ENCODE results near the gene CA4.
"Not testable (repeated sequence)": the region's sequence is repeated elsewhere in the genome, so short reads cannot be mapped to it uniquely, and the experiment has no call there.

The CA4 gene

DNA sequence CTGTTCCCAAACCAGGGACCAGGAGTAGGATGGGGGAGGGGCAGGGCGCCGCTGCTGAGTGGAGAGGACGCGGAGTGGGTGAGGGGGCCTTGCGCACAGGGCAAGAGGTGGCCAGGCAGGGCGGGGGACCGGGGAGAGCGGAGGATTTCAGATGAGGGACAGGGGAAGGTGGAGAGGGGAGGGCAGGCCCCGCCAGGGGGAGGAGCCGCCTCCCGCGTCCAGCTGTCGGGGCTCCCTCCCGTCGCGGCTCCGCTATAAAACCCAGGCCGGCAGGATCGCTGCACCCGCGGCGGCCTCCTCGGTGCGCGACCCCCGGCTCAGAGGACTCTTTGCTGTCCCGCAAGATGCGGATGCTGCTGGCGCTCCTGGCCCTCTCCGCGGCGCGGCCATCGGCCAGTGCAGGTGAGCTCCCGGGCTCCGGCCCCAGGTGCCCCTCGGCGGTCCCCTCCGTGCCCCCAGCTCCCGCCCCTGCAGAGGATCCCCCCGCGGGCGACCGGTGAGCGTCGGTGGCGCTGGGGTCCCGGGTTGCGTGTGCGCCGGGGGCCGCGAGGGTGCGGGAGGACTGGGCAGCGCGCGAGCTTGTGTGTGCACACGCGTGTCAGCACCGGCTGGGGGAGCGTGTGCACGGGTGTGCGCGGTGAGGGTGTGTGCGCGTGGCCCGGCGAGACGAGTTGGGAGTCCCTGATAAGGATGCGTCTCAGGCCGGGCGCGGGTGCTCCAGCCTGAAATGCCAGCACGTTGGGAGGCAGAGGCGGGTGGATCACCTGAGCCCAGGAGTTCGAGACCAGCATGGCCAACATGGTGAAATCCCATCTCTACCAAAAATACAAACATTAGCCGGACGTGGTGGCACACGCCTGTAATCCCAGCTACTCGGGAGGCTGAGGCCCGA is at the start of gene CA4:
CA4 (plus strand) TSS at position 283 of the 892 bp plus-strand sequence; CDS start at position 345, 62 bp downstream.
- DNase-seq, result peak; percentile 29

DNA sequence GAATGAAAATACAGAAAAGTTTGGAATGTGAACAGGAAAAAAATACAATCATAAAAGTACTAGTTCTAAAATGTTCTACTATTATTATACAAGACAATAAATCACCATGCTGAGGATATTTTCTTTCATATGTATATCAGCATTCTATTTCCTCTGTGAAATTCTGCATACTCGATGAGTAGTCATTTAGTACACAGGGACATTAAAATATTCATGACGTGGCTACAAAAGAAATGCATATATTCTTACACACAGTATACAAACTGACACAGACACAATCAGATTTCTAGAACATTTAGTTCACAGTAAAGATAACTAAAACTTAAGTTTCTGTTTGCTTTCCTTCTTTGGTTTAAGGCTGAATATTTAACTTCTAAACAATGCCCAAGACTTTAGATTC is 49.2 kb upstream of the CA4 start:
- not testable (repeated sequence) for DNase-seq

DNA sequence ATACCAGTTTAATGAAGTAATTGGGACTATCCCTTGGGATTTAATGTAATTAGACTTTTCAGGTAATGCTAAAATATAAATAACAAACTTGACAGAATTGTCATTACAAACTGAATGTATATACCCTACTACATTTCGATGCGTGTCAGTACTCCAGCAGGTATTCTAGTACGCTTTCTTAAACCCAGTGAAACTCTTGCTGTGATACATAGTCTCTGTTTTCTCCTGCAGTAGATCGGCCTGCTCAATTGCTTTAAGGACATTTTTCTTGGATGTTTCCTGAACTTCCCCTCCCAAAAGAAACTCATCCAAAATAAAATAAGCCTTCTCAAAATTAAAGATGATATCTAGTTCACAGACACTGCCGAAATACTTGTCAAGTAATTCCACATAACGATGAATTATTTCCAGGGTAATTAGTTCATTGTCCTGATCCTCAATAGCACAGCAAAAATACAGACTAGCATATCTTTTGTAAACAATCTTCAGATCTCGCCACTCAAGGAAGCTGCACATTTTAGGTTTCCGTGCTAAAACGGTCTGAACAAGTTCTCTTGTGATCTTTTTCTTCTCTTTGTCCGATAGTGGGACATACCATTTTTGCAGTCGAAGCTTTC is 47.6 kb upstream of the CA4 start:
- not testable (repeated sequence) for DNase-seq

DNA sequence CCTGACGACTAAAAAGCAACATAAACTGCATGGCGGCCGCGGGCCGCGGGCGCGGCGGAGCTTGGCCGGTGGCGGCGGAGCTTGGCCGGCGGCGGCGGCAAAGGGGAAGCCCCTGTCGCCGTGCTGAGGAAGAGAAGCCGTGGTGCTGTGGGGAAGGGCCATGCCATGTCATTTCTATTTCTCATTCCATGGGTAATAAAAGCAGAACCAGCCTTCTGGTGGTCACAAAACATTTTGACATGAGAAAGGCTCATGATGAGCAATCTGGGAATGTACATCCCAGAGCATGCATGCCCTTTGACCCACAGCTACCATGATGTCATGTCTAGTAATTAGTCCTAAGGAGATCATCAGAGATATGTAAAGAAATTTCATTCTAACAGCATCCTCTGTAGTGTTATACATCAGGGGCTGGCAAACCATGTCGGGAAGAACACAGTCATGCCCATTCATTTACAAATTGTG is 47.1 kb upstream of the CA4 start:
- DNase-seq, result no peak

DNA sequence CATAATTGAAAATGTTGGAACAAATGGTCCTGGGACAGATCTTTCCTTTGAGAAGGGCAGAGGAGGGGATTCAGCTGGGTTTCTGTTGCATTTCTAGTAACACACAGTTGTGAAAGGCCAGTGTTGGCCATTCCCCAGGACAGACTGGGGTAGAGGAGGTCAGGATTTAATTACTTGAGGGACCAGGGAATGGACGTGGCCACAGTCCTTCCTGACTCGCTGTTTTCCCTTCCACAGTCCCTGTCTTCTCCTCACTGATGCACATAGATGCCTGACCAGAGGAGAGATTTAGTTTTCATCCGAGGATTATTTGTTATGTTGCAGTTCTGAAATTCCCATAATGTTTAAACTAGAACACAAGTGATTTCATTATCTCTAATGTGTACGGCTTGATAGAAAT is 45.8 kb upstream of the CA4 start:
- no peak for DNase-seq

DNA sequence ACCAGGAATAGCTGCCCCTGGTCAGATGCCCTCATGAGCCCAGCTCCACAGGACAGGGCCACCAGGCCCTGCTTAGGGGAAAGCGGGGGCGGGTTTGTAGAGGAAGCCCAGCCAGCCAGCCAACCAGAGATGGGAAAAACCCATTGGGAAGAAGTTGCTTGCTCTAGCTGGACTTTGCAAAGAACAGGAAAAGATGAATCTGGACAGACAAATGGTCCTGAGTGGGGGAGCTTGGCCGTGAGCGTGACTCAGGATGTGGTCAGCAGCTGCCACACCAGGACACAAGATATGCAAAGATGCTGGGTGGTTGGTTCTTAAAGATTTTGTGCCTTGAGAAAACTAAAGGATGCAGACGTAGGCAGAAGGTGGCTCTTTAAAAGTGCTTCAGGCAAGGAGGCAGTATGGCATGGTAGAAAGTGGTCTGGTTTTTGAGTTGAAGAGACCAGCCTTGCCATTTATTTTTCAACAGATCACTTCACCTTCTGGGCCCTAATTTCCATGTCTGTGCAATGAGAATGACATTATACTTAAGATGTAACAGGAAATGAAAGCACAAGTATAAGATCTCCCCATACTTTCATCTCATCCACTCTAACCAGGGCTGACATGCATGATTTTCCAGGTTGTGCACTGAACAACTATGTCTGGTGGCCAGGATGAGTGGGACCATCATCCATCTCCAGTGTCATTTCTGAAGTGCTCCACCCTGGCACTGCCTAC is 43.3 kb upstream of the CA4 start:
- no peak for DNase-seq

DNA sequence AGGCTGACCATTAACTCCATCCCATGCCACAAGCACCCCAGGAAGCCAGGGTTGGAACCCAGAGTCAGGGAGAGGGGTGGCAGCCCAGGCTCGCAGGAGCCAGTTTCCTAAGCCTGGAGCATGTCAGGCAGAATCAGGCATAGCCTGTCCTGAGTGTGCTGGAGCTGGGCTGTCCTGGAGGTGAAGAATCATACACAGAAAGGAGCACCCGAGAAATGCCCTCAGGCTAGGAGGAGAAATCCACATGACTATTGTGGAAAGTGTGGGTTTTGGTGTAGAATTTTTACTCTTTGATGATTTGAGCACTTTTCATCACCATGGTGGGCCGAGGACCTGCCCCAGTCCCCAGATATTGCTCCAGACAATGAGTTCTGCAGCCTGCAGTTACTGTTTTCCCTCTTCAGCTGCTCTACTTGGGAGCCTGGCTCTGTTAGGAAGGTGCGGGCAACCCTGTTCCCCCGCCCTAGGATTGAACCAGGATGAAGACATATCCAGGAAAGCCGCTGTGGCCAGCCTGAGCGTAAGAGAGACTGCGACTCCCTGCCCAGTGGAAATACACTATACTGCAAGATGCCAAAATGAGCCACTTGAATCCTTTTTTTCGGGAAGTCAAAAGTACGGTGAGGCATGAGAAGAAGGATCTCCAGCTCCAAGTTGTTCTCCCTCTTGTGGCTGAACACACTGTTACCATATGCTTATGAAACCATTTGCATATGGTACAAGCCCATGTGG is 42.1 kb upstream of the CA4 start:
- DNase-seq, result no peak

DNA sequence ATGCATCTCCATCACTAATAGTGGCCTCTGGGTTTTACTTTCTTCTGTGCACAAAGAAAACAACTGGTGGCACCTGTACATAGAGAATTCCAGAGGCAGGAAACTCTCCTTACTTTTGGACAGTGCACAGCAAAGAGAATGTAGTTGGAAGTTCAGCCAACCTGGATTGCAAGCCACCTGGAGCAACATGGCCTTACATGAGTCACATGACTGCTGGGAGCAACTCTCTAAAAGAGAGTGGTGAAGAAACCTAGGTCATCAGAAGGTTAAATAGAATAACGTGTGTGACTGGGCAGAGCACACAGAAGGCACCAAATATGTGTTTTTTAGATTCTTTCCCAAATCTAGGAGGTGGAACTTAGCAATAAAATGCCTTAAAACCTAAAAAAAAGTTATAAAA is 41.5 kb upstream of the CA4 start:
- not testable (repeated sequence) for DNase-seq

DNA sequence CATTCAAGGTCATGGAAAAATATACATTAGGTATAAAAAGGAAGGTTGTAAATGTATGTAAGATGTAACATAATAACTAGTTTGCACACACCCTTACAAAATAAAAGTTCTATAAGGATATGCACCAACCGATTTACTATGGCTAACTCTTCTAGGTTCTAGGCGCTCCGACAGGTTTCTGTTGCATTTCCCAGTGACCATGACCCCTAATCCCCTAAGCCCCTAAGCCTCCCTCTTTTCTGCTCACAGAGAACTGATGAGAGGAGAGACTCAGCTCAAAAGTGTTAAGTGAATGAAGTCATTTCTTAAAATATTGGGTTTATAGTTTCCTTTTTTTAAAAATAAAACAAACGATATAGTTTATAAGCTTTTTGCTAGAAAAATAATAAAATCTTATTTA is 41.1 kb upstream of the CA4 start:
- DNase-seq, result no peak

DNA sequence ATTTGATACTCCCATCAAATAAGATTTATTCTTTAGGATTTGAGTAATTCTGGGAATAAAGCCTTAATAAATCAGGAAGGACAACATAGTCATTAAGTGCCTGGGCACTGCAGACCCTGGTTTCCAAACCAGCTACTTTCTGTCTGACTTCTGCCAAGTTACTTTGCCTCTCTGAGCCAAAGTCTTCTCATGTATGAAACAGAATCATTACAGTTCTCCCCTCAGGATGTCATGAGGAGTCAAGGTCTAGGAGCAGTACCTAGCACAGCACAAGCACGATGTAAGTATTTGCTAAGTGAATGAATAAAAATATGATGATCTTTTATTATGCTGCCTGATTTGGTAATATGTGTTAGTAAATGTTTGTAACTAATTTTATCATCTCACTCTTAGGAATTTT is 40.6 kb upstream of the CA4 start:
- DNase-seq, result no peak

DNA sequence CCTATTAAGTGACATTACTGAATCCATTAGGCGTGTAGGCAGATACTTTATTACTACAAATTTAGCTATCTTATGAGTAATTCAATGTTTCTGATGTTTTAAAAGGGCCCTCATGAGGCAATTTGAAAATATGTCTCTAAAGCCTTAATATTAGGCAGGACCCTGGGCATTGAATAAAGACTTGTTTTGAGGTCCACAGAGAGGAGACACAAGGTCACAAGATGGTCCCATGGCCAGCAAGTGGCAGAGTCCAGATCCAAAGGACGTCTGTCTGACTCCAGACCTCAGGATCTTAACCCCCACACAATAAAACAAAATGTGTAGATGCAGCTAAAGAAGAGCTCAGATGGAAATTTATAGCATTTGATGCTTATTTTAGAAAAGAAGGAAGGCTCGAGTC is 39.2 kb upstream of the CA4 start:
- DNase-seq, result no peak

DNA sequence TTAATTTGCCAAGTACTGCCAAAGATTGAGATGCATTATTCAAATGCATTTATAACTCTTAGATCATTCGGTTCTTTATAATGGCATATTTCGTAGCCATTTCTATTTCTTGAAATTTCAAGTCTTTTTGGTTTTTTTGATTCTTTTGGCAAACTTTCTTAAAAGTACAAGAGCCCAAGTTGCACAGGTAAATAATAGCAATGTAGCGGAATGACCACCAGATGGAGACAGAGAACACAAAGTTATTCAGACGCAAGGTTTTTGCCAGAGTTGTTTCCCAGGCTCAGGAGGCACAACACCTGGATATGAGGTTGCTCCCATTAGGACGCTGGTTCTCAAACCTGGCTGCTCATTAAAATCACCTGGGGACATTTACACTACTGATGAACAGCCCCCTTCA is 38.1 kb upstream of the CA4 start:
- not testable (repeated sequence) for DNase-seq

DNA sequence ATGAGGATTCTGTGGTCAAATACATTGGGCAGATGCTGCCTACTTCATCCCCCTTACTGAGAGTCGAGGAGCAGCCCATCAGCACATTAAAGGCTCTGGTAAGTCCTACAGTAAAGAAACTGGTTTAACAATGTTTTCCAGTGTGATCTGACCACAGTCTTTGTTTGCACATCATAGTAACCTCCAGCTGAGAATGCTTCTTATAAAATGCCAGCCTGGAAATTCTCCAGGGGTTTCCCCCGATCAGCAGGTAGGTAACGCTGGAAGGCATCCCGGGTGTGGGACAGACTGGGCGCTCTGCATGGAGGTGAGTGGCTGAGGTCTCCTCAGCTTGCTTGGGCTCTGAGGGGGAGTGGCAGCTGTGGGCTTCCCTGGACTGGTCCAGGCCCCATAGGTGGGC is 34.4 kb upstream of the CA4 start:
- not testable (repeated sequence) for DNase-seq

DNA sequence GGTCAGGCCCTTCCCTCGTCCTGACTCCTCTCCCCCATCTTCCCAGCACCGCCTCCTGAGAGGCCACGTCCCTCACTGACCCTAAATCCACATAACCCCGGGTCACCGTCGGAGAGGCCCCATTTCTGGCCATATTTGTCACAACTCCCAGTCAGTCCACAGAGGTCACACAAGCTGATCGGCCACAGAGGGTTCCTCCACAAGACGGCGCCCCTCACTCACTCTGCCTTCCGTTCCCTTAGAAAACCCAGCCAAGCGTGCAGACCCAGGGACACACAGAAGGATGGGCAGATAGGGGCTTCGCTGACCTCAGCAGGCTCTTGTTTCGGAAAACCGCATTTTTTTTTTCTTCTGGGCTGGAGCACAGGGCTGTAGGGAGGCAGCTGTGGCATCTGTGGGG is 33.6 kb upstream of the CA4 start:
- not testable (repeated sequence) for DNase-seq

DNA sequence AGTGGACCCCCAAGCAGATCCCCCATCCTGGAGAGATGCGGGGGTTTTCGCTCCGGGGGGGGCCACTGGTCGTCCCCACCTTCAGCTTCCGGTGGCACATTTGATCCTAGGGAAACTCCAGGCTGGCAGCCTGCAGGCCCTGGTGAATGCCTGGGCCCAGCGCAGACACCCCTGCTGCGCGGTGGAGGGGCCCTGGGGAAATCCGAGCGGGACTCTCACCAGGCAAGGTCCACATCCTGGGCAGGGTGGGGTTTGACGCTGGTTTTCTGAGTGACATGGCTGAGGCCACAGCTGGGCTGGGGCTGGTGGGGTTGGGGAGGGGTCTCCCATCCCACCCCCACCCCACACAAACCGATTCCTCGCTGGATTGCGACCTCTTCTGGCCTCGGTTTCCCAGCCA is 30.6 kb upstream of the CA4 start:
- DNase-seq, result not testable (repeated sequence)

DNA sequence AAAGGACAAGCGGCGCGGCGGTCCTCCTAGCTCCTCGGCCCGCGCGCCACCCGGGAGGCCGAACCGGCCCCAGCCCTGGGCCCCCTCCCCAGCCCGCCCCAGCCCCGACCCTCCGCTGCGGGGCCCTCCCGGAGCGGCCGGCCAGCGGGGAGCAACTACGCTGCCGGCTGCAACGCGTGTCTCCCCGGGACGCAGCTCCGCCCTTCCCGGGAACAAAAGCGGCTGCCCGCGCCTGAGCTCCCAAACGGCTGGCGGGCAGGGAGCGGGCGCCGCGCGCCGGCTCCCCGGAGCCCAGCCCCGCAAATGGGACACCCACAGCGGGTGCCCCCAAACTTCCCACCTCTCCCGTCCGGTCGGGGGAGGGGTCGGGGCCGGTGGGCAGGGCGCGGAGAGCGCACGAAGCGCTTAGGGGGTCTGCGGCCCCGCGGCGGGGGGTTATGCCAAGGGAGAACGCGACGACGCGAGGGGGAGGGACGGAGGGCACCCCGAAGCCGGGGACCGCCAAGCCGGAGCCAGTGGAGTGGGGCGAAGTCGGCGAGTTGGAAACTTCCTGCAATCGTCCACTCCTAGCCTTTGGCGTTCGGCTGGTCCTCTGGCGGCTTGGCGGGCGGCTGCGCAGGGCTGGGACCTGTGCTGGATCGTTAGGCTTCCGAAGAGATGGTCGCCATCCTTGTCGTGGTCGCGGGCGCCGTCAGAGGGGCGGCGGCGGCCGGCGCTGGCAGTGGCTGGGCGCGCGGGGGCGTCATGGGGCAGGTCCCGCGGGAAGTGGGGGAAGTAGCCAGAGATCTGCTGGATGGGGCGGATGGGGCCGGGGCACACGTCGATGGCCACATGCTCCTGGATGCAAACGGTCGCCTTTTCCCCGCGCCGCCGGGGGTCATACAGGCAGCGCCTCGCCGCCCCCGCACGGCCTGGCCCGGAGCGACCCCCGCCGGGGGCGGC is 29.7 kb upstream of the CA4 start:
- DNase-seq, result not testable (repeated sequence)

DNA sequence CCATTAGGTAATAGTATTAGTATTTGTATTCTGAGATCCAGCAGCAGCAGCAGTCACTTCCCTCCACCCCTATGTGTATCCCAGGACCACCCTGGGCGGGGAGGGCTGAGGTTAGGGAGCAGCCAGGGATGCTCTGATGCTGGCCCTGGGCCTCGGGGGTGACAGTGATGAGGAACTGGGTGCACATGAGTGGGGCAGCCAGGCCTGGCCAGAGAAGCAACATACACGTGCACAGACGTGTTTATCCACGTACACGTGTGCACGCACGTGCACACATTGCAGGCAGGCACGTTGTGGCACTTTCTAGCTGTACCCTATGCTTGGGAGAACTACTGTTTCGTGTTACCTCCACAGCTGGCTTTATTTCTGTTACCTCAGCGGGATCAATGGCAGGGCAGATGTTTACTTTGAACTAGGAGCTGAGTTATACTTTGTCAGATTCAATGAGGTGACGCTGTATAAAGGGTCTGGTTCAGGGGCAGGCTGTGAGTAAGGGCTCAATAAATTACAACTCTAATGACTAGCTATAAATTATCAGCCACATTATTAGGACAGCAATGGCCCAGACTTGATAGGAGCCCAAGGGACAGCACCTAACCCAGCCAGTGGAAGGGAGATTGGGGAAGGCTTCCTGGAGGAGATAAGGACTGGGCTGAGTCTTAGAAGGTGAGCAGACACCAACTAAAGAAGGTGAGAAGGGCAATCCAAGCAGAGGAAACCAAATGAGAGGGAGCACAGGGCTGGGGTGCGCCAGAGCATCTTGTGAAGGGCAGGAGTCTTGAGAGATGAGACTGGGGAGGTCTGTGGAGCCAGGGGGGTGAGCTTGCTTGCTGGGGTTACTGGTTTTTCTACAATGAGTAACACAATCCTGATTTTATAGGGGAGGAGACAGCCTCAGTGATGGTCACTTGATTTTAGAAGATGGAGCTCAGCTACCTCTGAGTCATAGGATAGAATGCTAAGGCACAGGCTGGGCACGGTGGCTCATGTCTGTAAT is 22.4 kb upstream of the CA4 start:
- no peak for DNase-seq

DNA sequence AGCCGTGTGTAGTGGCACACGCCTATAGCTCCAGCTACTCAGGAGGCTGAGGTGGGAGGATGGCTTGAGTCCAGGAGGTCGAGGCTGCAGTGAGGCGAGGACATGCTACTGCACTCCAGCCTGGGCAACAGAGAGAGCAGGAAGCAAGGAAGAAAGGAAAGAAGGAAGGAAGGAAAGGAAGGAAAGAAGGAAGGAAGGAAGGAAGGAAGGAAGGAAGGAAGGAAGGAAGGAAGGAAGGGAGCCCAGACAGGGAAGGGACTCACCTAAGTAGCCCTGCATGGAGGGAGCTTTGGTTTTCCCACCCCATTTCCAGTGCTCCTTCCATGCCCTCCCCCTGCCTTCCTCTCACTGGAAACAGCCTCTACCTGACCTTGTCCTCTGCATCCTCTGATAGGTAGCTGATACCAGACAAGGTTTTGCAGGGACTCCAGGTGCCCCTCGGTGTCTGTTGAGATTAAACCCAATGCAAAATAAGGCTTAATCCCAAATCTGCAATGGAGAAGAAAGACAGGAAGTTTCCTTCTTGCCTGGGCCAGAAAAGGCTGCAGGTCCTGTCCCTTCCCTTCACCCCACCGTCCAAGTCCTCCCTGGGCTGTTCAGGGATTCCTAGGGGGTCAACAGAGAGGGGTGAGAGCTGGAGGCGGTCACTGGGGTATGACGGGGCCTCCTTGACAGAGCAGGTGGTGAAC is 21.5 kb upstream of the CA4 start:
- no peak for DNase-seq

DNA sequence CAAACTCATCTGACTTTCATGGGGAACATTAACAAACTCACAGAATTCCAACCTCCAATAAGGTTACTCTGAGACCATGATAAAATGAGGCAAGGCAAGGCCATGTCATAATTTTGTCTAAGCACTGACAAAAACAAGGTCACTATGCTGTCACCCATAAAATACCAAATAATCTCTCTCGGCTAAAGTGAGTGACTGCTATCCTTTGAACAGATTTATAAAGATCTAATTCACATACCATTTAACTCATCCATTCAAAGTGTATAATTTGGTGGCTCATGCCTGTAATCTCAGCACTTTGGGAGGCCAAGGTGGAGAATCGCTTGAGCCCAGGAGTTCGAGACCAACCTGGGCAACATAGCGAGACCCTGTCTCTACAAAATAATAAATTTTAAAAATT is 20.6 kb upstream of the CA4 start:
- DNase-seq, result no peak

DNA sequence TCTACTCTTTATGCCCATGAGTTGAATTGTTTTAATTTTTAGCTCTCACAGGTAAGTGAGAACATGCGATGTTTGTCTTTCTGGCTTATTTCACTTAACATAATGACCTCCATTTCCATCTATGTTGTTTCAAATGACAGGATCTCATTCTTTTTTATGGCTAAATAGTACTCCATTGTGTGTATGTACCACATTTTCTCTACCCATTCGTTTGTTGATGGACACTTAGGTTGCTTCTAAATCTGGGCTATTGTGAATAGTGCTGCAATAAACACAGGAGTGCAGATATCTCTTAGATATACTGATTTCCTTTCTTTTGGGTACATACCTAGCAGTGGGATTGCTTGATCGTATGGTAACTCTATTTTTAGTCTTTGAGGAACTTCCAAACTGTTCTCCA is 19.3 kb upstream of the CA4 start:
- DNase-seq, result no peak
